ENCODE results near the gene NAT16. TPM values are rescaled to one million over a fixed set of nuclear protein-coding genes. Genes with fewer than 3 reads are reported as not detected.
"Not testable (repeated sequence)": the region's sequence is repeated elsewhere in the genome, so short reads cannot be mapped to it uniquely, and the experiment has no call there.

Gene NAT16
- total RNA-seq, 1 experiment from 2014 or later: not detected

DNA sequence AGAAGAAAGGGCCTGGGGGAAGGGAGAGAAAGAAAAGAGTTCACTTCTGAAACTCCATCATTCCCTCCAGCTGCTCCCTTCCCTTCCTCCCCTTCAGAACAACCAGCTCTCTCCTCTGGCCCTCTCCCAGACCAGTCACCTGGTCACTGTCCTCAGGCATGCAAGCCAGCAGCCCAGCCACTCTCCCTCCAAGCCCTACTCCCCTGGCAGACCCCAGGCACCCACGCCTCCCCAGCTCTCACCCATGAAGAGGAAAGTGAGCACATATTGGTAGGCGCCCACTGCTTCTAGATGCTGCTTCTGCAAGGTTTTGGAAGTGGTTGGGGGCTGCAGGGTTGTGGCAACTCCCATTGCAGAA, 20.4 kb upstream of the NAT16 start:
- Histone ChIP-seq H3K4me3 (ENCODE audit: low read depth, low read length) (peak overlapping the region; percentile 45), H3K4me1 (peaks cover 20% of the 10 kb centered on the region), H3K36me3 (ENCODE audit: control insufficient read depth, insufficient read depth, low read length) (no peaks in the 10 kb centered on the region; the same call in 1 of the 2 replicates), H3K9me3 (no peaks in the 10 kb centered on the region), H3K27me3 (replicated peaks; ENCODE audit: control insufficient read depth, insufficient read depth, low read length) (no peaks in the 10 kb centered on the region)
- no peaks in the 10 kb centered on the region for H3K9me3 Mint-ChIP-seq (ENCODE audit: unreplicated experiment)
- POLR2A ChIA-PET: interaction anchor here (0.5 to 1.3 kb wide), 4 partner anchors 17 to 798 kb away, joined by 3 to 7 read pairs (median 4); partner anchors contain the start of genes PLOD3, VGF and ZNHIT1
- H3K4me1 Mint-ChIP-seq (ENCODE audit: low read depth, unreplicated experiment): peaks cover 14% of the 10 kb centered on the region
- no peaks in the 10 kb centered on the region for H3K27me3 Mint-ChIP-seq (ENCODE audit: insufficient read depth, unreplicated experiment)
- DNase-seq: no peak
- intact Hi-C loops (cut with micrococcal nuclease; ENCODE audit: unreplicated experiment): loop anchor here (2.0 kb wide), 2 partner anchors 18 to 52 kb away; partner anchors contain the start of gene ZNHIT1
- H3K36me3 Mint-ChIP-seq (ENCODE audit: insufficient read depth, unreplicated experiment): no peaks in the 10 kb centered on the region
- CTCF ChIA-PET: interaction anchor here (0.6 to 2.5 kb wide), 10 partner anchors 8 to 91 kb away, joined by 3 to 12 read pairs (median 4); partner anchors contain the start of genes PLOD3 and ZNHIT1
- peak overlapping the region; percentile 70 for H3K4me3 Mint-ChIP-seq (ENCODE audit: unreplicated experiment)
- TF ChIP-seq, protein P1, sequence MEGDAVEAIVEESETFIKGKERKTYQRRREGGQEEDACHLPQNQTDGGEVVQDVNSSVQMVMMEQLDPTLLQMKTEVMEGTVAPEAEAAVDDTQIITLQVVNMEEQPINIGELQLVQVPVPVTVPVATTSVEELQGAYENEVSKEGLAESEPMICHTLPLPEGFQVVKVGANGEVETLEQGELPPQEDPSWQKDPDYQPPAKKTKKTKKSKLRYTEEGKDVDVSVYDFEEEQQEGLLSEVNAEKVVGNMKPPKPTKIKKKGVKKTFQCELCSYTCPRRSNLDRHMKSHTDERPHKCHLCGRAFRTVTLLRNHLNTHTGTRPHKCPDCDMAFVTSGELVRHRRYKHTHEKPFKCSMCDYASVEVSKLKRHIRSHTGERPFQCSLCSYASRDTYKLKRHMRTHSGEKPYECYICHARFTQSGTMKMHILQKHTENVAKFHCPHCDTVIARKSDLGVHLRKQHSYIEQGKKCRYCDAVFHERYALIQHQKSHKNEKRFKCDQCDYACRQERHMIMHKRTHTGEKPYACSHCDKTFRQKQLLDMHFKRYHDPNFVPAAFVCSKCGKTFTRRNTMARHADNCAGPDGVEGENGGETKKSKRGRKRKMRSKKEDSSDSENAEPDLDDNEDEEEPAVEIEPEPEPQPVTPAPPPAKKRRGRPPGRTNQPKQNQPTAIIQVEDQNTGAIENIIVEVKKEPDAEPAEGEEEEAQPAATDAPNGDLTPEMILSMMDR (IDR thresholded peaks at IDR 0.05; ENCODE audit: insufficient read depth in 1 of 2, low read depth in 1 of 2, low read length in 1 of 2, severe bottlenecking in 1 of 2, unreplicated experiment in 1 of 2): no peak
- peak overlapping the region; percentile 70 for H3K27ac Mint-ChIP-seq (ENCODE audit: unreplicated experiment)
- BruUV-seq (replicated peaks): TSS peak; percentile 78

DNA sequence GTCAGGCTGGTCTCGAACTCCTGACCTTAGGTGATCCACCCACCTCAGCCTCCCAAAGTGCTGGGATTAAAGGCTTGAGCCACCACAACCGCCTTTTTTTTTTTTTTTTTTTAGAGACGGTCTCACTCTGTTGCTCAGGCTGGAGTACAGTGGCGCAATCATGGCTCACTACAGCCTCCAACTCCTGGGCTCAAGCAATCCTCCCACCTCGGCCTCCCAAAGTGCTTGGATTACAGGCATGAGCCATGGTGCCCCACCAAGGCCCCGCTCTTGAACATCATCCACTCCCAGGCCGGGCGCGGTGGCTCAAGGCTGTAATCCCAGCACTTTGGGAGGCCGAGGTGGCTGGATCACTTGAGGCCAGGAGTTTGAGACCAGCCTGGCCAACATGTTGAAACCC, 19.4 kb upstream of the NAT16 start:
- H3K27me3 ChIP-seq (replicated peaks; ENCODE audit: control insufficient read depth, insufficient read depth, low read length); intact Hi-C loops (cut with micrococcal nuclease; ENCODE audit: unreplicated experiment); H3K27me3 Mint-ChIP-seq (ENCODE audit: insufficient read depth, unreplicated experiment); H3K36me3 ChIP-seq (ENCODE audit: control insufficient read depth, insufficient read depth, low read length); H3K4me3 ChIP-seq (ENCODE audit: low read depth, low read length); H3K9me3 Mint-ChIP-seq (ENCODE audit: unreplicated experiment); DNase-seq; H3K36me3 Mint-ChIP-seq (ENCODE audit: insufficient read depth, unreplicated experiment); H3K4me3 Mint-ChIP-seq (ENCODE audit: unreplicated experiment); H3K9me3 ChIP-seq; BruUV-seq (replicated peaks); H3K27ac Mint-ChIP-seq (ENCODE audit: unreplicated experiment): not testable (repeated sequence)
- peaks cover 20% of the 10 kb centered on the region for H3K4me1 ChIP-seq
- CTCF ChIA-PET: interaction anchor here (0.7 to 1.5 kb wide), 5 partner anchors 17 to 92 kb away, joined by 3 to 8 read pairs (median 5); no protein-coding TSS in a partner anchor
- H3K4me1 Mint-ChIP-seq (ENCODE audit: low read depth, unreplicated experiment): peaks cover 14% of the 10 kb centered on the region
- POLR2A ChIA-PET: interaction anchor here (1.1 kb wide), 1 partner anchor 34 kb away, joined by 3 read pairs; the partner anchor contains the start of gene VGF

DNA sequence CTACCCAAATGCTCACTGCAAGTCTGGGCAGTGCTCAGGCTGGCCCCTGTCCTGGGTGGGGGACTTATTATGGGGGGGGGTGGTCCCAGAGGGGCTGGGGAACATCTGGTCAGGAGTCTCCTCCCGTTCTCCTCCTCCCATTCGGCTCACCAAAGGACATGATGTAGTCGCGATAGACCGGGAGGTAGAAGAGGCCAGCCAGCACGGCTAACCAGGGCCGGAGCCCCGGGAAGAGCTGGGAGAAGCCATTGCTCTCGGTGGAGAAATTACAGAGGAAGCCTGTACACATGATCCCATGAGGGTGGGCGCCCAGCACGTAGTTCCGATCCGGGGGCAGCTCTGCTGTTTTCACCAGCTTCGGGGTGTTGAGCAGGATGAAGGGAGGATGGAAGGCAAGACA, 18.4 kb upstream of the NAT16 start:
- Histone ChIP-seq H3K9me3 (no peaks in the 10 kb centered on the region), H3K36me3 (ENCODE audit: control insufficient read depth, insufficient read depth, low read length) (no peaks in the 10 kb centered on the region; the same call in 1 of the 2 replicates), H3K27me3 (replicated peaks; ENCODE audit: control insufficient read depth, insufficient read depth, low read length) (no peaks in the 10 kb centered on the region), H3K4me1 (peaks cover 20% of the 10 kb centered on the region), H3K4me3 (ENCODE audit: low read depth, low read length) (no peak overlapping the region)
- no peaks in the 10 kb centered on the region for H3K27me3 Mint-ChIP-seq (ENCODE audit: insufficient read depth, unreplicated experiment)
- peaks cover 14% of the 10 kb centered on the region for H3K4me1 Mint-ChIP-seq (ENCODE audit: low read depth, unreplicated experiment)
- no peak overlapping the region for H3K4me3 Mint-ChIP-seq (ENCODE audit: unreplicated experiment)
- no peaks in the 10 kb centered on the region for H3K36me3 Mint-ChIP-seq (ENCODE audit: insufficient read depth, unreplicated experiment)
- ChIA-PET CTCF (no interaction called here), POLR2A (no interaction called here)
- no peak overlapping the region for H3K27ac Mint-ChIP-seq (ENCODE audit: unreplicated experiment)
- DNase-seq: no peak
- H3K9me3 Mint-ChIP-seq (ENCODE audit: unreplicated experiment): no peaks in the 10 kb centered on the region
- TF ChIP-seq, protein P1 (IDR thresholded peaks at IDR 0.05; ENCODE audit: insufficient read depth in 1 of 2, low read depth in 1 of 2, low read length in 1 of 2, severe bottlenecking in 1 of 2, unreplicated experiment in 1 of 2): no peak
- intact Hi-C loops (cut with micrococcal nuclease; ENCODE audit: unreplicated experiment): no loop called here
- BruUV-seq (replicated peaks): TSS peak; percentile 23
